Lung (tissue), 12 donors: ENCODE measurements around the gene TMEM92. TPM values are rescaled to one million over a fixed set of nuclear protein-coding genes. Genes with fewer than 3 reads are reported as not detected.

Experiments used
- ATAC-seq: fragments of 200-7000 bp; cut with Tn5 transposase; one replicate; pipeline ENCODE4 v1.9.1; 2020; ENCODE audit warnings: moderate number of reproducible peaks; ENCODE audit not compliant: insufficient read depth, low FRiP score
- DNase-seq, 3 donors: peaks; one replicate each; pipeline ENCODE4 v3.0.0-alpha.2; 2013 to 2017
- H3K27ac ChIP-seq, 2 donors: one replicate each; pipeline ENCODE4 v1.5.1; 2013; ENCODE audit warnings: mild to moderate bottlenecking in 2 of 2, moderate library complexity in 2 of 2, control low read depth in 1 of 2, inconsistent platforms in 1 of 2, low read depth in 1 of 2, low read length in 1 of 2
- H3K27me3 ChIP-seq, 3 donors: one replicate each; pipeline ENCODE4 v1.5.1; 2013; ENCODE audit warnings: low read length in 2 of 3; ENCODE audit not compliant: control insufficient read depth in 3 of 3, insufficient read depth in 3 of 3
- H3K36me3 ChIP-seq, 4 donors: one replicate each; pipeline ENCODE4 v1.5.1; 2013; ENCODE audit warnings: low read length in 4 of 4, mild to moderate bottlenecking in 1 of 4, moderate library complexity in 1 of 4; ENCODE audit not compliant: control insufficient read depth in 4 of 4, insufficient read depth in 4 of 4
- H3K4me1 ChIP-seq, 5 donors: one replicate each; pipeline ENCODE4 v1.5.1; 2013; ENCODE audit warnings: low read length in 5 of 5, mild to moderate bottlenecking in 2 of 5, moderate library complexity in 1 of 5; ENCODE audit not compliant: control insufficient read depth in 5 of 5, insufficient read depth in 5 of 5
- H3K4me3 ChIP-seq: one replicate; pipeline ENCODE4 v1.5.1; 2013; ENCODE audit warnings: mild to moderate bottlenecking, control low read depth, moderate library complexity
- H3K9ac ChIP-seq, 2 donors: one replicate each; pipeline ENCODE4 v1.5.1; 2013; ENCODE audit warnings: low read length in 2 of 2, control low read depth in 1 of 2; ENCODE audit not compliant: insufficient read depth in 1 of 2
- H3K9me3 ChIP-seq, 4 donors: one replicate each; pipeline ENCODE4 v1.5.1; 2013; ENCODE audit warnings: low read length in 3 of 4, mild to moderate bottlenecking in 1 of 4, moderate library complexity in 1 of 4; ENCODE audit not compliant: control insufficient read depth in 4 of 4, insufficient read depth in 3 of 4
- WGBS, 2 donors: extraction: QIAGEN DNeasy Blood & Tissue Kit; methylation state at CpG; one replicate each; pipeline ENCODE4 v1.1.7; 2013; 5-methylcytosine and 5-hydroxymethylcytosine counted together
- polyA plus RNA-seq, 2 donors: library from polyadenylated mRNA; stranded (reverse); fragments of 200-250 nt; gene quantifications; one replicate each; pipeline ENCODE4 v1.2.1, GENCODE V29; 2013
- total RNA-seq, 2 donors: library from RNA; depleted of rRNA in 1 of 2; stranded (reverse); fragments of >200 nt in 1 of 2; gene quantifications; one replicate each; pipeline ENCODE4 v1.2.1, GENCODE V29; 2014 to 2021
- TF ChIP-seq, protein P1 (sequence below): IDR thresholded peaks from 2 replicates; pipeline ENCODE4 v1.5.1; 2012; ENCODE audit warnings: mild to moderate bottlenecking; ENCODE audit errors: control extremely low read depth, extremely low read depth
- donor health status: control.
- donor health status: control.
- donor health status: Bipolar disorder and iron deficiency.
- donor health status: healthy.
- donor health status: DM: yes; HTN: yes; CAD: no.

Gene TMEM92
- total and polyA plus RNA-seq, 4 donors, result 0.63 to 8.0 (median 5.9) TPM

DNA sequence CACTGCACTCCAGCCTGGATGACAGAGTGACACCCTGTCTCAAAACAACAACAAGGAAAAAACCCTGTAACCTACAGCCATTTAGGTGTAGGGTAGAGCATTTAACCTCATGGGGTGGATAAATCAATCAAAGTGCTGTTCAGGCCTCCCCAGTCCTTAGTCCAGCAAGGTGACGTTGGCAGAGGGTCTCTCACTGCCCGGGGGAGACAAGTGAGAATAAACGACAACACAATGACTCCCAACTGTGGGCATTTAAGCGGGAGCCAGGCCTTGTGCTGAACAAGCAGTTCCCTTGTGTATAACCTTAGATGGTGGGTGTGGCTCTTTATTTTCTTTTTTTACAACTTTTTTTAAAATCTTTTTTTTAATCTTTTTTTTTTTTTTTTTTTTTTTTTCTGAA is 29.3 kb downstream of the TMEM92 start:
- 88 to 91% methylated on average over 4 of the region's 4 CpGs for WGBS, 2 donors
- H3K27ac ChIP-seq, result no peak overlapping the region
- H3K9me3 ChIP-seq, result no peaks in the 10 kb centered on the region
- DNase-seq (no peak), ATAC-seq (no peak)
- H3K4me1 ChIP-seq, result peaks cover 0 to 11% (median 2%) of the 10 kb centered on the region in 5 donors
- no peaks in the 10 kb centered on the region for H3K27me3 ChIP-seq
- no peak overlapping the region for H3K9ac ChIP-seq
- H3K36me3 ChIP-seq, result no peaks in the 10 kb centered on the region
- no peak overlapping the region for H3K4me3 ChIP-seq
- TF ChIP-seq, protein P1, sequence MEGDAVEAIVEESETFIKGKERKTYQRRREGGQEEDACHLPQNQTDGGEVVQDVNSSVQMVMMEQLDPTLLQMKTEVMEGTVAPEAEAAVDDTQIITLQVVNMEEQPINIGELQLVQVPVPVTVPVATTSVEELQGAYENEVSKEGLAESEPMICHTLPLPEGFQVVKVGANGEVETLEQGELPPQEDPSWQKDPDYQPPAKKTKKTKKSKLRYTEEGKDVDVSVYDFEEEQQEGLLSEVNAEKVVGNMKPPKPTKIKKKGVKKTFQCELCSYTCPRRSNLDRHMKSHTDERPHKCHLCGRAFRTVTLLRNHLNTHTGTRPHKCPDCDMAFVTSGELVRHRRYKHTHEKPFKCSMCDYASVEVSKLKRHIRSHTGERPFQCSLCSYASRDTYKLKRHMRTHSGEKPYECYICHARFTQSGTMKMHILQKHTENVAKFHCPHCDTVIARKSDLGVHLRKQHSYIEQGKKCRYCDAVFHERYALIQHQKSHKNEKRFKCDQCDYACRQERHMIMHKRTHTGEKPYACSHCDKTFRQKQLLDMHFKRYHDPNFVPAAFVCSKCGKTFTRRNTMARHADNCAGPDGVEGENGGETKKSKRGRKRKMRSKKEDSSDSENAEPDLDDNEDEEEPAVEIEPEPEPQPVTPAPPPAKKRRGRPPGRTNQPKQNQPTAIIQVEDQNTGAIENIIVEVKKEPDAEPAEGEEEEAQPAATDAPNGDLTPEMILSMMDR, result no peak

DNA sequence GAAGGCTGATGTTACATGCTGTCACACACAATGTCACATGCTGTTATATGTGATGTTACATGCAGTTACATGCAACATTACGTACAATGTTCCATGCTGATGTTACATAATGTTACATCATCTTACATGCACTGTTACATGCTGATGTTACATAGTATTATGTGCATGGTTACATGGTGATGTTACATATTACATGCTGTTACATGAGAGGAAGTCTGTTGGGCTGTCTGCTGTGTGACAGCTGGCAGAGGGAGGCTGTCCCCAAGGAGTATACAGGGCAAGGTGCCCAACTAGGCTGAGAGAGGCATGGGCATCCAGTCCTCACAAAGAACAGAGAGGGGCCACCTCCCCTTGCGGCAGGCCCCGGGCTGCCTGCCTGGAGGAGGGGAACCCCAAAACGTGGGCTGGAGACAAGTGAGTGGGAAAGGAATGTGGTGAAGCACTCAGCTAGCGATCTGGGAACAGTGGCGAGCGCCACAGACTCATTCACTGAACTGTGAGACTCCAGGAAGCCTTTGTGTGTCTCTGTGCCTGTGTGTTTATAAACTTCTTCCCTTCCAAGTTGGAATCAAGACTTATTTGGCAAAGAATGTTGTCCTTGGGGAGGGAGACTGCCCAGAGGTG is 30.6 kb downstream of the TMEM92 start:
- no peak overlapping the region for H3K9ac ChIP-seq
- ATAC-seq (no peak), DNase-seq (peak; percentile 45 to 66 (median 57))
- H3K4me3 ChIP-seq, result no peak overlapping the region
- no peaks in the 10 kb centered on the region for H3K27me3 ChIP-seq
- H3K36me3 ChIP-seq, result no peaks in the 10 kb centered on the region
- TF ChIP-seq, protein P1, result no peak
- H3K4me1 ChIP-seq, result peaks cover 0 to 11% (median 2%) of the 10 kb centered on the region in 5 donors
- no peaks in the 10 kb centered on the region for H3K9me3 ChIP-seq
- peak overlapping the region in 1 of 2 donors; percentile 27 for H3K27ac ChIP-seq
- 30 to 51% methylated on average over 7 of the region's 7 CpGs for WGBS, 2 donors

DNA sequence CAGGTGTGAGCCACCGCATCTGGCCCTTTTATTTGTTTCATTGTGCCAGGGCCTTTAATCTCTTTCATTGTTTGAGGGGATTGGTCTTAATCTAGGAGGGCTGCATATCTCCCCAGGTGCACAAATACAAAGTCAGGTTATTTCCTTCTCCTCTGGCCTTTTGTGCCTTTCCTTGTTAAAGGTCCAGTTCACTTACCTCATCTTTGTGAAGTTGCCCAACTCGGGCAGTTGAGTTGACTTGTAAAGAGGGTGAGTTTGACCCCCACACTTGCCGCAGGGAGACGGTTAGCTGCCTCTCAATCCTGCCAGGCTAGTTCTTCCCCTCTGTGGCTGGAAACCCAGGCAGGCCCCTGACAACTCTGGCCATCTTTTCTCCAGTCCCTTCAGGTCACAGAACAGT is 33.4 kb downstream of the TMEM92 start:
- Histone ChIP-seq H3K4me1 (peaks cover 0 to 11% (median 2%) of the 10 kb centered on the region in 5 donors), H3K9ac (no peak overlapping the region), H3K27me3 (no peaks in the 10 kb centered on the region), H3K4me3 (no peak overlapping the region), H3K9me3 (no peaks in the 10 kb centered on the region), H3K36me3 (no peaks in the 10 kb centered on the region), H3K27ac (no peak overlapping the region)
- TF ChIP-seq, protein P1, result no peak
- no peak for ATAC-seq
- DNase-seq, result no peak
- WGBS, 2 donors, result 87 to 89% methylated on average over 4 of the region's 4 CpGs

DNA sequence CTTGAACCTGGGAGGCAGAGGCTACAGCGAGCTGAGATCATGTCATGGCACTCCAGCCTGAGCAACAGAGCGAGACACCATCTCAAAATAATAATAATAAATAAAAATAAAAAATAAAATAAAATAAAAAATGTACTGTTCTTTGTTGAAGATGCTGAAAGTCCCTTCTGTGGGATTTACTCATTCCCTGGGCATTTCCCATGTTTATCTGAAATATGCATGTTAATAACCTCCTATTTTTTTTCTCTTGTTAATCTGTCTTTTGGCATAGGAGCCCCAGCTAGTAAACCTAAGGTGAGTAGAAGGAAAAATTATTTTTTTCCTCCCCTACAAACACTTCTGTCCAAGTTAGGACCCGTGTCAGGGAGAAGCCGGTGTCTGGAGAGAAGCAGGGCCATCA is 34.4 kb downstream of the TMEM92 start:
- no peak overlapping the region for H3K27ac ChIP-seq
- no peak overlapping the region for H3K4me3 ChIP-seq
- no peak for DNase-seq
- no peak overlapping the region for H3K9ac ChIP-seq
- 88 to 94% methylated on average over 4 of the region's 4 CpGs for WGBS, 2 donors
- no peaks in the 10 kb centered on the region for H3K36me3 ChIP-seq
- peaks cover 0 to 11% (median 2%) of the 10 kb centered on the region in 5 donors for H3K4me1 ChIP-seq
- TF ChIP-seq, protein P1, result no peak
- H3K9me3 ChIP-seq, result no peaks in the 10 kb centered on the region
- no peaks in the 10 kb centered on the region for H3K27me3 ChIP-seq
- ATAC-seq, result no peak
